ENCODE results near the gene MEGF11. TPM values are rescaled to one million over a fixed set of nuclear protein-coding genes. Genes with fewer than 3 reads are reported as not detected.

The MEGF11 gene
- total and polyA plus RNA-seq, 10 donors, result 0.02 to 0.61 (median 0.23) TPM; not detected in 4

GRCh38 chr15:66101715-66102395 is 151.7 kb downstream of the MEGF11 start:
- no peak overlapping the region for H3K4me3 ChIP-seq
- no peak for DNase-seq
- H3K27ac ChIP-seq, result no peak overlapping the region
- no peaks in the 10 kb centered on the region for H3K4me1 ChIP-seq
- 78 to 90% (median 79%) methylated on average over 10 of the region's 10 CpGs for WGBS, 5 donors
- intact Hi-C loops (cut with DNase I; ENCODE audit: low total_unique reads), result no loop called here
- no peaks in the 10 kb centered on the region for H3K9me3 ChIP-seq
- peaks cover 0 to 21% (median 0%) of the 10 kb centered on the region in 7 donors for H3K27me3 ChIP-seq (replicated peaks in 1 of 7)
- no peaks in the 10 kb centered on the region for H3K36me3 ChIP-seq
- no peak for TF ChIP-seq CTCF (IDR thresholded peaks at IDR 0.05 in 8 of 11, conservative IDR thresholded peaks at IDR 0.05 in 3 of 11)
- TF ChIP-seq POLR2AphosphoS5 (IDR thresholded peaks at IDR 0.05), result no peak
- TF ChIP-seq POLR2A (IDR thresholded peaks at IDR 0.05), result no peak

DNA sequence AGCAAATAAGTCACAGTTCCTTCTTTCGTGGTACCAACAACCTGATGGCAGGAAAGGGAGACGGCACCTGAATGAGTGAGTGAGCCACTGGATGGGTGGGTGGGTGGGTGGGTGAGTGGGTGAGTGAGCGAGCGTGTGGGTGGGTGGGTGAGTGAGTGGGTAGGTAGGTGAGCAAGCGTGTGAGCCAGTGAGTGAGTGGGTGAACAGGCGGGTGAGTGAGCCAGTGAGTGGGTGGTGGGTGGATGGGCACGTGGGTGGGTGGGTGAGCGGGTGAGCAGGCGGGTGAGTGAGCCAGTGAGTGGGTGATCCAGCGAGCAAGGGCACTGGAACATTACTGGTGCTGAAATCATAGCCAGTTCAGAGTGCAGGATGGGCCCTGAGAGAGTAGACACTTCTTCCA is 152.8 kb downstream of the MEGF11 start:
- H3K4me3 ChIP-seq, result no peak overlapping the region
- no peak for TF ChIP-seq POLR2AphosphoS5 (IDR thresholded peaks at IDR 0.05)
- H3K4me1 ChIP-seq, result no peaks in the 10 kb centered on the region
- peaks cover 0 to 17% (median 0%) of the 10 kb centered on the region in 7 donors for H3K27me3 ChIP-seq (replicated peaks in 1 of 7)
- H3K27ac ChIP-seq, result no peak overlapping the region
- intact Hi-C loops (cut with DNase I; ENCODE audit: low total_unique reads), result no loop called here
- H3K36me3 ChIP-seq, result no peaks in the 10 kb centered on the region
- DNase-seq, result no peak
- WGBS, 5 donors, result 73 to 82% (median 81%) methylated on average over 10 of the region's 10 CpGs
- no peaks in the 10 kb centered on the region for H3K9me3 ChIP-seq

DNA sequence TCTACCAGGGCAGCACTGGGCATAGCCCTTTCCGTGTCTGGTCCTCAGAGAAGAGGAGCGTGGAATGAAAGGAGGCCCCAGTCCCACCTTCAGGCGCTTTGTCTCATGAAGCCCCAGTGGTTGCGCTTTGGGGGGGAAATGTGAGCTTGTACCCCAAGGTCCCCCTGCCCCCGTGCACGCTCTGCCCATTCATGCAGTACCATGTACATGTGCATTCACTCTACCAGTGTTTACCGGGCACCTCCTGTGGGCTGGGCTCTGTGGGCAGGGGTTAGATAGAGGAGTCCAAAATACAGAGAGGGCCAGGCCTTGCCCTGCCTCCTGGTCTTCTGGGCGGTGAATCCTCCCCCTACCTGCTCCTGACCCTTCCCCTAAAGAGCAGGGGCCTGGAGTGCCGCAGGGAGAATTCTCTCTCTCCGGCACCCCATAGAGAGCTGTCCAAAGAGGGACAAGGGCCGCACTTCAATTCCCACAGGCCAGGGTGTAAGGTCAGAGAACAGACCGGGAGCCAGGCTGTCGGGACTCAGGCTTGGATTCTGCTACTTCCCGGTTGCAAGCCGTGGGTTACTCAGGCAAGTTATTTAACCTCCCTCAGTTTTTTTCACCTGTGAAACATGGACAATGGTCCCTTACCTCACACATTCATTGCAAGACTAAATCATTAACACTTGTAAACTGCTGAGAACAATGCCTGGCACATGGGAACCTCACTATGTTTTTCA is 153.4 kb downstream of the MEGF11 start:
- no peak overlapping the region for H3K4me3 ChIP-seq
- DNase-seq, result peak; percentile 28
- H3K27ac ChIP-seq, result no peak overlapping the region
- H3K36me3 ChIP-seq, result no peaks in the 10 kb centered on the region
- TF ChIP-seq POLR2A (IDR thresholded peaks at IDR 0.05) (no peak), POLR2AphosphoS5 (IDR thresholded peaks at IDR 0.05) (no peak), CTCF (IDR thresholded peaks at IDR 0.05 in 8 of 11, conservative IDR thresholded peaks at IDR 0.05 in 3 of 11) (no peak)
- no peaks in the 10 kb centered on the region for H3K4me1 ChIP-seq
- H3K27me3 ChIP-seq (replicated peaks in 1 of 7), result peaks cover 0 to 20% (median 0%) of the 10 kb centered on the region in 7 donors
- no peaks in the 10 kb centered on the region for H3K9me3 ChIP-seq
- 86 to 90% (median 88%) methylated on average over 15 of the region's 15 CpGs for WGBS, 5 donors
- intact Hi-C loops (cut with DNase I; ENCODE audit: low total_unique reads), result no loop called here

GRCh38 chr15:66098022-66098363 is 155.6 kb downstream of the MEGF11 start:
- intact Hi-C loops (cut with DNase I; ENCODE audit: low total_unique reads), result no loop called here
- WGBS, 5 donors, result 67 to 90% (median 77%) methylated on average over 4 to 5 of the region's 5 CpGs
- no peaks in the 10 kb centered on the region for H3K9me3 ChIP-seq
- no peaks in the 10 kb centered on the region for H3K36me3 ChIP-seq
- H3K27me3 ChIP-seq (replicated peaks in 1 of 7), result peaks cover 0 to 19% (median 0%) of the 10 kb centered on the region in 7 donors
- DNase-seq, result no peak
- TF ChIP-seq POLR2A (IDR thresholded peaks at IDR 0.05) (no peak), CTCF (IDR thresholded peaks at IDR 0.05 in 8 of 11, conservative IDR thresholded peaks at IDR 0.05 in 3 of 11) (no peak), POLR2AphosphoS5 (IDR thresholded peaks at IDR 0.05) (no peak)
- no peak overlapping the region for H3K27ac ChIP-seq
- no peak overlapping the region for H3K4me3 ChIP-seq
- no peaks in the 10 kb centered on the region for H3K4me1 ChIP-seq
